ENCODE measurements around the gene GNAQ.

GRCh38 chr9:77843871-77844155 is 187.8 kb downstream of the GNAQ start:
- TF ChIP-seq CTCF (IDR thresholded peaks at IDR 0.05) (no peak), ZFX (IDR thresholded peaks at IDR 0.05; ENCODE audit: borderline replicate concordance) (no peak)

All from 22Rv1 (cell line).